Trophoblast cell (in vitro differentiated cells and primary cell): ENCODE results near the gene HCN4.

Source experiments
- DNase-seq, 2 donors: peaks; one replicate each; pipeline ENCODE4 v3.0.0-alpha.2; 2016
- H2AFZ ChIP-seq: 2 replicates; pipeline ENCODE4 v1.6.1; 2013; ENCODE audit warnings: low read length, moderate library complexity, mild to moderate bottlenecking; ENCODE audit not compliant: insufficient read depth, poor library complexity
- H2AK5ac ChIP-seq: 2 replicates; pipeline ENCODE4 v1.6.1; 2013; ENCODE audit warnings: mild to moderate bottlenecking, low read length
- H2BK120ac ChIP-seq: 2 replicates; pipeline ENCODE4 v1.6.1; 2013; ENCODE audit warnings: low read length, mild to moderate bottlenecking, moderate library complexity; ENCODE audit not compliant: insufficient read depth, poor library complexity
- H2BK12ac ChIP-seq: 2 replicates; pipeline ENCODE4 v1.6.1; 2013; ENCODE audit warnings: mild to moderate bottlenecking, low read length, moderate library complexity
- H2BK5ac ChIP-seq: 2 replicates; pipeline ENCODE4 v1.6.1; 2013; ENCODE audit warnings: low read length, low read depth, moderate library complexity, mild to moderate bottlenecking; ENCODE audit not compliant: poor library complexity
- H3K14ac ChIP-seq: 2 replicates; pipeline ENCODE4 v1.6.1; 2013; ENCODE audit warnings: mild to moderate bottlenecking, low read length
- H3K18ac ChIP-seq: 2 replicates; pipeline ENCODE4 v1.6.1; 2013; ENCODE audit warnings: mild to moderate bottlenecking, low read length
- H3K23ac ChIP-seq: 2 replicates; pipeline ENCODE4 v1.6.1; 2013; ENCODE audit warnings: low read length
- H3K27ac ChIP-seq: 2 replicates; pipeline ENCODE4 v1.5.1; 2013; ENCODE audit warnings: low read depth, mild to moderate bottlenecking, inconsistent platforms, low read length, moderate library complexity
- H3K27me3 ChIP-seq: 2 replicates; pipeline ENCODE4 v1.6.1; 2013; ENCODE audit warnings: inconsistent platforms, mild to moderate bottlenecking, low read length, moderate library complexity; ENCODE audit not compliant: insufficient read depth
- H3K36me3 ChIP-seq, 2 experiments: 1 replicate in 1 of 2; 2 replicates in 1 of 2; pipeline ENCODE4 v1.6.1; 2013; ENCODE audit warnings: low read length in 2 of 2, mild to moderate bottlenecking in 2 of 2, moderate library complexity in 1 of 2; ENCODE audit not compliant: insufficient read depth in 2 of 2, control insufficient read depth in 1 of 2
- H3K4ac ChIP-seq: 2 replicates; pipeline ENCODE4 v1.6.1; 2013; ENCODE audit warnings: low read depth, mild to moderate bottlenecking, low read length, moderate library complexity
- H3K4me1 ChIP-seq, 2 experiments: 1 replicate in 1 of 2; 2 replicates in 1 of 2; pipeline ENCODE4 v1.6.1; 2013; ENCODE audit warnings: low read length in 2 of 2, mild to moderate bottlenecking in 2 of 2, moderate library complexity in 1 of 2; ENCODE audit not compliant: insufficient read depth in 2 of 2, control insufficient read depth in 1 of 2
- H3K4me2 ChIP-seq: 2 replicates; pipeline ENCODE4 v1.6.1; 2013; ENCODE audit warnings: inconsistent platforms, mild to moderate bottlenecking, low read length, moderate library complexity
- H3K4me3 ChIP-seq: 2 replicates; pipeline ENCODE4 v1.5.1; 2013; ENCODE audit warnings: mild to moderate bottlenecking, low read depth, low read length, inconsistent platforms
- H3K79me1 ChIP-seq: one replicate; pipeline ENCODE4 v1.6.1; 2013; ENCODE audit warnings: low read length
- H3K79me2 ChIP-seq: 2 replicates; pipeline ENCODE4 v1.6.1; 2013; ENCODE audit warnings: low read length, mild to moderate bottlenecking; ENCODE audit not compliant: control insufficient read depth, insufficient read depth, poor library complexity
- H3K9ac ChIP-seq: 2 replicates; pipeline ENCODE4 v1.6.1; 2013; ENCODE audit warnings: mild to moderate bottlenecking, low read length
- H3K9me3 ChIP-seq: 2 replicates; pipeline ENCODE4 v1.6.1; 2013; ENCODE audit warnings: low read depth, mild to moderate bottlenecking, control low read depth, inconsistent platforms, low read length; ENCODE audit not compliant: insufficient read depth
- H4K12ac ChIP-seq: 2 replicates; pipeline ENCODE4 v1.6.1; 2013; ENCODE audit warnings: low read depth, mild to moderate bottlenecking, low read length, moderate library complexity
- H4K8ac ChIP-seq: 2 replicates; pipeline ENCODE4 v1.6.1; 2013; ENCODE audit warnings: low read depth, mild to moderate bottlenecking, low read length, moderate library complexity
- H4K91ac ChIP-seq: one replicate; pipeline ENCODE4 v1.6.1; 2013; ENCODE audit warnings: low read depth, mild to moderate bottlenecking, low read length, moderate library complexity
- WGBS: extraction: QIAGEN DNeasy Blood & Tissue Kit; methylation state at CpG from one replicate; pipeline ENCODE4 v1.1.7; 2013; ENCODE audit warnings: missing lambda C conversion rate; ENCODE audit not compliant: insufficient read length, insufficient coverage; ENCODE audit errors: extremely low coverage; 5-methylcytosine and 5-hydroxymethylcytosine counted together

HCN4 gene

GRCh38 chr15:73298522-73299245 is 70.1 kb downstream of the HCN4 start:
- H2BK120ac ChIP-seq, result no peak overlapping the region
- no peak overlapping the region for H3K23ac ChIP-seq
- H3K79me1 ChIP-seq, result peaks cover 2% of the 10 kb centered on the region
- H3K27me3 ChIP-seq, result no peaks in the 10 kb centered on the region
- DNase-seq, result no peak
- H4K12ac ChIP-seq, result no peak overlapping the region
- H4K8ac ChIP-seq, result no peak overlapping the region
- H3K4me3 ChIP-seq, result no peak overlapping the region
- H3K9ac ChIP-seq, result no peak overlapping the region
- no peak overlapping the region for H2AK5ac ChIP-seq
- peaks cover 4 to 12% of the 10 kb centered on the region in 2 experiments for H3K4me1 ChIP-seq
- no peak overlapping the region for H2BK5ac ChIP-seq
- no peak overlapping the region for H3K4me2 ChIP-seq
- H3K36me3 ChIP-seq, result peaks cover 7 to 10% of the 10 kb centered on the region in 2 experiments
- H2BK12ac ChIP-seq, result no peak overlapping the region
- no CpG with 5 or more reads among the region's 7 CpGs for WGBS
- no peak overlapping the region for H3K27ac ChIP-seq
- no peak overlapping the region for H2AFZ ChIP-seq
- H4K91ac ChIP-seq, result no peak overlapping the region
- no peak overlapping the region for H3K14ac ChIP-seq
- no peaks in the 10 kb centered on the region for H3K79me2 ChIP-seq
- H3K18ac ChIP-seq, result no peak overlapping the region
- H3K4ac ChIP-seq, result no peak overlapping the region
- H3K9me3 ChIP-seq, result no peaks in the 10 kb centered on the region

- no peak overlapping the region for H3K23ac ChIP-seq
- no peak overlapping the region for H3K4me3 ChIP-seq
- H3K79me2 ChIP-seq, result no peaks in the 10 kb centered on the region
- H2BK120ac ChIP-seq, result no peak overlapping the region
- H3K36me3 ChIP-seq, result peaks cover 2 to 10% of the 10 kb centered on the region in 2 experiments
- no peak overlapping the region for H3K14ac ChIP-seq
- no peaks in the 10 kb centered on the region for H3K9me3 ChIP-seq
- peaks cover 2% of the 10 kb centered on the region for H3K79me1 ChIP-seq
- no peak overlapping the region for H2BK12ac ChIP-seq
- H3K4ac ChIP-seq, result no peak overlapping the region
- no peak overlapping the region for H4K91ac ChIP-seq
- no CpG with 5 or more reads among the region's 9 CpGs for WGBS
- H2AFZ ChIP-seq, result no peak overlapping the region
- H4K12ac ChIP-seq, result no peak overlapping the region
- H3K27ac ChIP-seq, result no peak overlapping the region
- no peak overlapping the region for H3K18ac ChIP-seq
- DNase-seq, result no peak
- H3K27me3 ChIP-seq, result no peaks in the 10 kb centered on the region
- H2BK5ac ChIP-seq, result no peak overlapping the region
- H4K8ac ChIP-seq, result no peak overlapping the region
- no peak overlapping the region for H2AK5ac ChIP-seq
- H3K4me1 ChIP-seq, result peaks cover 4 to 12% of the 10 kb centered on the region in 2 experiments
- H3K9ac ChIP-seq, result no peak overlapping the region
- H3K4me2 ChIP-seq, result no peak overlapping the region
These were observed 72.0 kb downstream of the HCN4 start for GRCh38 chr15:73296609-73297353.

- H3K27ac ChIP-seq, result no peak overlapping the region
- H2BK12ac ChIP-seq, result no peak overlapping the region
- peak overlapping the region; percentile 3 for H3K18ac ChIP-seq
- peaks cover 2 to 8% of the 10 kb centered on the region in 2 experiments for H3K36me3 ChIP-seq
- no CpG with 5 or more reads among the region's 6 CpGs for WGBS
- H3K79me2 ChIP-seq, result no peaks in the 10 kb centered on the region
- no peak overlapping the region for H3K14ac ChIP-seq
- no peaks in the 10 kb centered on the region for H3K9me3 ChIP-seq
- no peak overlapping the region for H3K4ac ChIP-seq
- H2BK5ac ChIP-seq, result no peak overlapping the region
- no peak overlapping the region for H3K4me2 ChIP-seq
- no peak overlapping the region for H2AFZ ChIP-seq
- H2AK5ac ChIP-seq, result no peak overlapping the region
- no peak overlapping the region for H3K23ac ChIP-seq
- H3K79me1 ChIP-seq, result peaks cover 2% of the 10 kb centered on the region
- H4K91ac ChIP-seq, result no peak overlapping the region
- H3K9ac ChIP-seq, result no peak overlapping the region
- no peak for DNase-seq
- H4K8ac ChIP-seq, result no peak overlapping the region
- H2BK120ac ChIP-seq, result no peak overlapping the region
- no peak overlapping the region for H3K4me3 ChIP-seq
- peaks cover 4 to 9% of the 10 kb centered on the region in 2 experiments for H3K4me1 ChIP-seq
- H4K12ac ChIP-seq, result no peak overlapping the region
- no peaks in the 10 kb centered on the region for H3K27me3 ChIP-seq
These were observed 73.0 kb downstream of the HCN4 start for GRCh38 chr15:73295630-73296286.

GRCh38 chr15:73293773-73294172 is 75.0 kb downstream of the HCN4 start:
- no peak overlapping the region for H3K4me3 ChIP-seq
- no peak overlapping the region for H3K23ac ChIP-seq
- H3K4ac ChIP-seq, result no peak overlapping the region
- H3K4me1 ChIP-seq, result peaks cover 4 to 9% of the 10 kb centered on the region in 2 experiments
- no peak overlapping the region for H2BK5ac ChIP-seq
- WGBS, result no CpG with 5 or more reads among the region's 4 CpGs
- H2AK5ac ChIP-seq, result no peak overlapping the region
- no peak for DNase-seq
- H4K91ac ChIP-seq, result no peak overlapping the region
- H4K8ac ChIP-seq, result no peak overlapping the region
- H3K27ac ChIP-seq, result no peak overlapping the region
- H2BK120ac ChIP-seq, result no peak overlapping the region
- H3K79me1 ChIP-seq, result peaks cover 2% of the 10 kb centered on the region
- H4K12ac ChIP-seq, result no peak overlapping the region
- no peaks in the 10 kb centered on the region for H3K27me3 ChIP-seq
- H2BK12ac ChIP-seq, result no peak overlapping the region
- H3K9ac ChIP-seq, result no peak overlapping the region
- no peak overlapping the region for H3K18ac ChIP-seq
- peaks cover 2 to 11% of the 10 kb centered on the region in 2 experiments for H3K36me3 ChIP-seq
- no peaks in the 10 kb centered on the region for H3K9me3 ChIP-seq
- H3K79me2 ChIP-seq, result no peaks in the 10 kb centered on the region
- no peak overlapping the region for H3K4me2 ChIP-seq
- H2AFZ ChIP-seq, result no peak overlapping the region
- no peak overlapping the region for H3K14ac ChIP-seq
